GM18870 (cell line): ENCODE results near the gene MANBA.
A peak's percentile ranks its signal among the peaks of the same experiment; 100 is the strongest.
"Not testable (repeated sequence)": the region's sequence is repeated elsewhere in the genome, so short reads cannot be mapped to it uniquely, and the experiment has no call there.

Experiments used
- ATAC-seq: cut with Tn5 transposase; IDR thresholded peaks from one replicate; pipeline ENCODE4 v1.9.1; 2021; ENCODE audit warnings: moderate library complexity; ENCODE audit not compliant: unreplicated experiment

MANBA gene

DNA sequence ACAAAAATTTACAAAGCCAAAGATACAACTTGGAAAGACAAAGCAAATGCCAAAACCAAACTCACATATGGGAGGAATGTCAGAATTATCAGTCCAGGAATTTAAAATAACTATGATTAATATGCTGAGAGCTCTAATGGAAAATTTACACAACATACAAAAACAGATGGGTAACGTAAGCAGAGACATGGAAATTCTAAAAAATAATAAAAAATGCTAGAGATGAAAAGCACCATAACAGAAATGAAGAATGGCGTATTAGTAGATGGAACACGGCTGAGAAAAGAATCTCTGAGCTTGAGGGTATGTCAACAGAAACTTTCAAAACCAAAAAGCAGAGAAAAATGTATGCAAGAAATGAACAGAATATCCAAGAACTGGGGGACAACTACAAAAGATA is 4.1 kb upstream of the MANBA start:
- ATAC-seq = no peak

DNA sequence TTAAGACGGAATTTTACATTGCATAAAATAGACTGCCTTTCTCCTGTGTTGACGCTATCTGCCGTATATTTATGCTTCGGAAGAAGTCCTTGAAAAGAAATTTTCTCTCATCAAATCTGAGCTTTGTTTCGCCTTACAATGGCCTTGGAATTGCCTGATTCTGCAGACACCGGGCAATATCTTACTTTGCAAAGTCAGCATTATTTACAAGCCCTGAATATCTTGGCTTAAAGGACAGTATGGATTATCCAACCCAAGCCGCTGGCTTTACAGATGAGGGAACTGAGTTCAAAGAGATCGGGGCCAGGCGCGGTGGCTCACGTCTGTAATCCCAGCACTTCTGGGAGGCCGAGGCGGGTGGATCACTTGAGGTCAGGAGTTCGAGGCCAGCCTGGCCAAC is 1.1 kb upstream of the MANBA start:
- ATAC-seq = no peak

DNA sequence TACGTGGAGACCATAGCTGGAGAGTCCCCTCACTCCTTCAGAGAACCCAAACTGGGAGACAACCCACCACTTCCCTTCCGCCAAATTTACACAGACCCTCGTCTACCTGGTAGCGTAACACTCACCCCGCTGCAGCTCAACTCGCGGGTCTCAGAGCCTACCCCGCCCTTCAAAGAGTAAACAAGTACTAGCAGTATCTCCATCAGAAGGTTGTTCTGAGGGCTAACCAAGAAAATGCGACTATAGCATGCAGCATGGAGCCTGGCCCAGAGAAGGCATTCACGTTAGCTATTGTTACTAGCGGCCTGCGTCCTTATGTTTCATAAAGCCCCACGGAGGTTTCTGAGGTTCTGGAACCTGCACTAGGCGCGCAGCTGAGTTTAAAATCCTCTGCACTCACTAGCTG is 531 bp upstream of the MANBA start:
- ATAC-seq = peak; percentile 11

DNA sequence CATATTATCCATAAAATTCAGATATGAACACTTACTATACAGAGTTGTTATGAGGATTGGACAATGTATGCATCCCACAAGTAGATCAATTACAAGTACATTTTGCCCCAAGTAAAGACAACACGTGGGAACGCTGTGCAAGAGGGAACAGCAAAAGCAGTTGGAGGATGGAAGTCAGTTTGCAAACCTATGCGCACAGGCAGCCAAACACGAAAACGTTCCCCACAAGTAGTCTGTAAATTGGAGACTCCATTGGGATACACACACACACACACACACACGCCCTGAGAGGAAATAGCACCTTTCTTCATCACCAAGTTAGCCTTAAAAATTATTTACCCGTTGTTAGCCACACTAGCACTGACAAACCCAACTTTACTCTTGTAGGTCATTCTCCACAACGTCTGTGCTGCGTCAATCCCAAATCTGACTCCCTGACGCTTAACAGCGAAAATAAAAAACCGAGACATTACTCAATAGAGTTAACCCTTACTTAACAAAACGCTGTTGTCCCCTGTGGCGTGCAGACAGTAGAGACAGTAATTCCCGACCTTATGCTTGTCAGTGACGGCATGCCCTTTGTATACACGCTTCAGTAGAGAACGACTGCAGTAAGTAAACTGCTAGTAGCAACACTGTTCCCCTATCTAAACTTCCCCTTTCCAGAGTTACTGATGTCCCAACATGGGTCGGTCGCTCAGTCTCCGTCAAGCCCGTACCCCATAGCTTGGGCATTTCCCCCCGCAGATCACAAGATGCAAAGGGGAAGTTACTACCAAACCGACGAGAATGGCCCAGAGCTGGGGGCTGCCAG is 730 bp downstream of the MANBA start:
- peak; percentile 64 for ATAC-seq

DNA sequence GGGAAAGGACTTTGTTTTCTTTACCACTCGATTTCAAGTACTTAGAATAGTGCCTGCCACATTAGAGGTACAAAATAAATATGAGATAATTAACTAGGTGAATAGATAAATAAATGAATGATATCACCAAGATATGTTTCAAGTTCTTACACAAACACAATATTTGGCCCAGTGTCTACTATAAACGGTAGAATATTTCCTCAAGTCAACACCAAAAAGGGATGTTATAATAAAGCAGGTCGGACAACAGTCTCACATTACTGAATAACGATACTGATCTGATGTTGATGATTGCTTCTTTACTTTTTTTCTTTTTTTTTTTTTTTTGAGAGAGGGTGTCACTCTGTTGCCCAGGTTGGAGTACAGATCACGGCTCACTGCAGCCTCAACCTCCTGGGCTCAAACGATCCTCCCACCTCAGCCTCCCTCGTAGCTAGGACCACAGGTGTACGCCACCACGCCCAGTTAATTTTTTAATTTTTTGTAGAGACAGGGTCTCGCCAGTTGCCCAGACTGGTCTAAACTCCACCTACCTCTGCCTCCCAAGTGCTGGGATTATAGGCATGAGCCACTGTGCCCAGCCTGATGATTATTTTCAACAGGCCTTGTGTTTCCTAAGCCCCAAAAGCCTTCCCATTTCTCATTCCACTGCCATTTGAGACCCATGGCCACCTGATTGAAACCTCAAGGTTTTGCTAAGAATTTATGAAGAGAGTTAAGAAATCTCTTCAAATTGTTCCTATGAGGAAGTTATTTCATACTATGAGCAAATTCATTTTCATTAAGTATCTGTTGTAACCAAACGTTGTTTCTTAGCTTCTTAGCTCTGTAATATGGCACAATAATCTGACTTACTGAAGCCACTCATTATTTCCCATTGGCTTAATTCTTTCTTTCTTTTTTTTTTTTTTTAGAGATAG is 2.3 kb downstream of the MANBA start:
- ATAC-seq = no peak

DNA sequence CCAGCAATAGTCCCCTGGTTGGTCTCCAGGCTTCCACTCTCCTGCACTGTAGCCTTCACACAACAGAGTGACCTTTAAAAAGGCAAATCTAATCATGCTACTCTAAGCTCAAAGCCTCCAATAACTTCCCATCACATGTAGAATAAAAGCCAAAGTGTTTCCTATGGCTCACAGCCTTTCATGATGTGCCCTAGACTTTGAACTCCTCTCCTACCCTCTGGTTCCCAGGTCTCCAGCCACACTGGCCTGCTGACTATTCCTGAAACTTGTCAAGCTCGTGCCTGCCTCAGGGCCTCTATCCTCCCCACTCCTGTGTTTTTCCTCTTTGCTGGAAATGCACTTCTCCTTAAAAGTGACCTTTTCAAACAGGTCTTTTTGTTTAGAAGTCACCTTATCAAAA is 3.1 kb downstream of the MANBA start:
- no peak for ATAC-seq

DNA sequence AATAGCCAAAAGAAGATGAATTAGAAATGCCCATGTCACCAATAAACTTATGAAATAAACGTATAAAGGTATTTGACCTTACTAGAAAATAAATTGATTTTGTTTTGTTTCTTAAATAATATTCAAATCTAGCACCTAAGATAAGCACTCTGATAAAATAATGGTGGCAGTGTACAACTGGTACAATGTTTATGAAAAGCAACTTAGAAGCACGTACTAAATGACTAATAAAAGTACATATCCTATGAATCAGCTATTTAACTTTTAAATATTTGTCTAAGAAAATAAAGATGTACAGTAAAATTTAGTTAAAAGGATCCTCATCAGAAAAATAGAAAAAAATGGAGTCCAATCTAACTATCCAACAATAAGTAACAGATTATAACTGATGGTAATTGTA is 6.7 kb downstream of the MANBA start:
- ATAC-seq = no peak

DNA sequence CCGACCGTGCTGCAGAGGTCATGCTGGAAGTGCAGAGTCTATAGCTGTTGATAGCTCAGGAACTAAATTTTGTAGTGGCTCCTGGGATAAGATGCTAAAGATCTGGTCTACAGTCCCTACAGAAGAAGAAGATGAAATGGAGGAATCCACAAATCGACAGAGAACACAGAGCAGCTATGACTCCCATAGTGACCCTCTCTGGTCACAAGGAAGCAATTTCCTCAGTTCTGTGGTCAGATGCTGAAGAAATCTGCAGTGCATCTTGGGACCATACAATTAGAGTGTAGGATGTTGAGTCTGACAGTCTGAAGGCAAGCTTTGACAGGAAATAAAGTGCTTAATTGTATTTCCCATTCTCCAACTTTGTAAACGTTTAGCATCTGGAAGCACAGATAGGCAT is 8.8 kb downstream of the MANBA start:
- no peak for ATAC-seq

DNA sequence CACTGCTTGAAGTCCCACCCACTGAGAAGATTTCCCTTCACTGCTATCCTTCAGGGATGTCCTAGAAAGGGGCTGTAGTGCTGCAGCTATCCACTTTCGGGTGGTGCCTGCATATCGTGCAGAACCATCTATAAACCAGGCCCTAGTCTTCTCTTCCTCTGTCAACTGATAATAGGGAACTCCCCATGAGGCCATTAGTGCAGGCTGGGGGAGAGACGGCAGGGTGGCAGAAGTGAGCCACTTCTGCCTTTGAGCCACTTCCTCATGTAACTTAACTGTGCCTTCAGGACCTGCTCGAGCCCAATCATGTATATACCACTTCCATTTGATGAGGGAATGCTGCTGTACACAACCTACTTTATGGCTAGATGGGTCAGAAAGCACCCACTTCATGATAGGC is 17.4 kb downstream of the MANBA start:
- ATAC-seq = peak; percentile 91

DNA sequence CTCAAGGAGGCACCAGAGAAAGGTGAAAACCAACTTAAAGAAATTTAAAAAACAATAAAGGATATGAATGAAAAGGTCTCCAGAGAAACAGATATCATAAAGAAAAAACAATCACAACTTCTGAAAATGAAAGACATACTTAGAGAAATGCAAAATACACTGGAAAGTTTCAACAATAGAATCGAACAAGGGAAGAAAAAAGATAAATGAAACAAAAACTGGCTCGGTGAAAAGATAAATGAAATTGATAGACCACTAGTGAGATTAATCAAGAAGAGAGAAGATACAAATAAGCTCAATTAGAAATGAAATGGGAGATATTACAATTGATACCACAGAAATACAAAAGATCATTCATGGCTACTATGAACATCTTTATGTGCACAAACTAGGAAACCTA is 22.0 kb downstream of the MANBA start:
- ATAC-seq = not testable (repeated sequence)

DNA sequence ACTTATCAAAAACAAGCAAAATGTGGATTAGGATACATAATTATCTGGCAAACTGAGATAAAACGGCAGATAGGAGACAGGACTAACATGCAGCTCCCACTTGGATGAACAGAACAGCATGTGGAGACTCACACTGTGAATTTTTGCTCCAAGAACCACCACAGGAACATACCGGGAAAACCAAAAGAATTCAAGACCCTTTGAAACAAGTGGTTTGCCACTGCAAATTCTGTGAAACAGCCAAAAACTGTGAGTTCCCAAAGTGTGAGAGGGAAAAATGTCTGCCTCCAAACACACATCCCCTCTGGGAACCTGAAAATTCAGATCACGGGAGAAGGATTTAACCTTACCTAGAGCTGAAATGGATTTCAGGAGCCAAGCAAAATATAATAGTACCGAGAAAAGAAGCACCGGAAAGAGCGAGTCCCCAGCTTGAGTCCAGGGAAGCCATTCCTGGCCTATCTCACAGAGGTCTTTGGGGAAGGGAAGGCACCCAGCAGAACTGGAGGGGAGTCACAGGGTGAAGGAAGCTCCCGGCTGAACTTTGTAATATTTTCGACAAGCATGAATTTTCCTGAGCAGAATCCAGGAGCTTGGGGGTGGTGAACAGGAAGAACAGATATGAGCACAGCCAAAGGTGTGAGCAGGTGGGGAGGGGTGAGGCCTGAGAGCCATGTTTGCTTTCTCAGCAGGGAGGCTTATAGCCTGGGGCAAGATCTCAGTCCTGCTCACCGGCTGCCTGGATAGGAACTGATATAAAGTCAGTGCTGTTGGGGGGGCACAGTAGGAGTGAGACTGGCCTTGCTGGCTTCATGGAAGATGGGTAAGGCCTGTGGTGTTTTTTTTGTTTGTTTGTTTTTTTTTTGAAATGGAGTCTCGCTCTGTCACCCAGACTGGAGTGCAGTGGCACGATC is 23.9 kb downstream of the MANBA start:
- no peak for ATAC-seq

DNA sequence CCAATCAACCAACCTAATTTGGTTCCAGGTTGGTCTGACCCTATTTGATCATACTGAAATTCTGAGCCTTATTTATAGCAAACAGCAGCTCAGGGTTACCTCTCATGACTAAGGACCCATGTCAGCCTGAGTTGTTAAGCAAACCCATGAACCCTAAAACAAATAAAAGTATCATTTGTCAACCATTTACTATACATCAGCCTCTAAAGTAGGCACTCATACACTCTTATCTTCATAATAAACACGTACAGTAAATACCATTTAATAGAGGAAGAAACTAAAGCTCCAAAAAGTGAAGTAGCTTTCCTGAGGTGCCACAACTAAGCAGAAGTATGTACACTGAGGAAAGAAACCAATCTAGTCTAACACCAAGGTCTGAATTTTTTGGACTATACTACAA is 25.2 kb downstream of the MANBA start:
- no peak for ATAC-seq

DNA sequence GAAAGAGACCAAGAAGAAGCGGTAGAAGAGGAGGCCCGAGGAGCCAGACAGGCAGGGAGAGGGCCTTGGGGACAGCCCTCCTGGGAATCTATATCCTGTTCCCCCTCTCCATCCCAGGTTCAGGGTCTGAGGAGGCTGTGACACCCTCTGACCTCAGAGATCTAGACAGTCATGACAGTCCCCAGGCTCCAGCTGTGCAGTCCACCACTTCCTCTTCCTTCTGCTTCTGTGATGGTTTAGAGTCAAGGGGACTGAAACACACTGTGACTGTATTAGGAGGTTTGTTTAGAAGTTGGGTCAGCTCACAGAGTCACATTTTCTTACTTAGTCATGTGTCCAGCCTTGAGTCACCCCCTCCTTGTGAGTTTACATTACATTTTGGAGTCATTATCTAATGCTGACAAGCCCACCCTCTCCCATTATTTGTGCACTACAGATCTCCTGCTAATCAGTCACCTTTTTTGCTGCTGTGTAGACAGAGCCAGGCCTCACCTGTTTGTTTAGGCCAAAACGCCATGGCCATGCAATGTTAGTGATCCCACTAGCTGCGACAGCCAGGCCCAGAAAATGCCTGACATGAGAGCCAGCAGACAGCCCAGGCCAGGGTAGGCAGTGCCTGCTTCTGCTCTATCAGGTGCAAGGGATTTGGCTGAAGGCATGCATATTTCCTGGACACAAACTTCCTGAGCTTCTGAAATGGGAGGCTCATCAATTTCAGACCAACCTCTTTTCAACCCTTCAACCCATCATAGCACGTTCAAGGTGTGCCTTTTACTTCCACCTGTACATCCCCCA is 26.0 kb downstream of the MANBA start:
- ATAC-seq = peak; percentile 98

DNA sequence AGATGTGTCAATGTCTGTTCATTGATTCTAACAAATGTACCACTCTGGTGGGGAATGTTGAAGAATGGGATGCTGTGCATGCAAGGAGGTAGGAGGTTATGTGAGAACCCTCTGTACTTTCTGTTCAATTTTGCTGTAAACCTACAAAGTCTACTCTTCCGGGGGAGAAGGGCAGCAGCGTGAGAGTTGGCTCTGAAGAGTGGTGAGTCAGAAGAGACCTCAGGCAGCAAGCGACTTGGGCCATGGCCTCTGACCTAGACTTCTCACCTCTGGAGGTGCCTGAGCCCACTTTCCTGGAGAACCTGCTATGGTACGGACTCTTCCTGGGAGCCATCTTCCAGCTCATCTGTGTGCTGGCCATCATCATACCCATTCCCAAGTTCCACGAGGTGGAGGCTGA is 26.7 kb downstream of the MANBA start:
- ATAC-seq = peak; percentile 11

DNA sequence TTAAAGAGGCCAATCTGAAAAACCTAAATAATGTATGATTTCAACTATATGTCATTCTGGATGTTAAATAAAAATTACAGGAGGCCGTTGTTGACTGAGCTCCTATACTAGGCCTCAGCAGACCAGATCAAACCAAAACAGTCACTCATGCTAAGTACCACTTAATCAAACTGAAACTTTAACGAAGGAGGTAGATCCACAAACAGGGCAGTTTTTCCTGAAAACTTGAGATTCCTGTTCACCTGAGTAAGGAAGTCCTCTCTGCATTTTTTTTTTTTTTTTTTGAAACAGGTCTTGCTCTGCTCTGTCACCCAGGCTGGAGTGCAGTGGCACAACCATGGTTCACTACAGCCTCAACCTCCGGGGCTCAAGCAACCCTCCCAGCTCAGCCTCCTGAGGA is 27.7 kb downstream of the MANBA start:
- ATAC-seq = no peak

DNA sequence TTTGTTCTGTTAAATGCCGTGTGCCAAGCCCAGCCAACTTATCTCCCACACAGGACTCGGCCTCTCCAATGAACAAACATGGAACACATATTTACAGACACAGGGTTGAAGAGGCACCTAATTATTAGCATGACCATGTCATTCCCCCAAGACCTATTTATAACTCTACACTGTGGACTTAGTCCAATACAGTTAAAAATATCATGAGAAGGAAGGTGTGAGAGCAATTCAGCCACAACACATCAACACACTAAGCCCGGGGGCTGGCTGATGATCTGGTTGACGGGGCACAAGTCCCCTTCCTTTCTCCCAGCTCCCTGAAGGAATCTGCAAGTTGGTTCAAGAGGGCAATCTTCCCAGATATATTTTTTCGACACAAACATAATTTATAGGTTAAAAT is 28.1 kb downstream of the MANBA start:
- no peak for ATAC-seq

DNA sequence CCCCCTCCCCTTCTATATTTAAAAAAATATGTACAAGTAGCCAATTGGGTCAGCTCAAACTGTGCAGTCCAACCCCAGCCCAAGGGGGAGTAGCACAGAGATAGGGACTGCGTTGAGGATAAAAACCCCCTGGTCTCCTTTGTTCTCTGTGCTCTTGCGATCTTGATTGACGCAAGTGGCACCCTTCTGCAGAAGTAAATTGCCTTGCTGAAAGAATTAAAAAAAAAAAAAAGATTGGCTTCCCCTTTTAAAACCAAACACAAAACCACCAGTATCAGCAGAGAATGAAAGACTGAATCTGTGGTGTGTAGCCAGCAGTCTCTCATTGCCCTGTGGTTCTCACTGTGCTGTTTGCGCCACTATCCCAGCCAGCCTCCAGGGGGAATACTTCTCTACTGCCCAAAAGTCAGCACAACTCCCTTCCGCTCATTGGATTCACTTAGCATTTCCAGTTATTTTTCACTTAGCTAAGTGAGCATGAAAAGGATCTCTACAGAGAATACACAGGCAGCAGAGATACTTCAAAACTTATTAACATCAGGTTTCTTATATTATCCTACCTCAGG is 29.7 kb downstream of the MANBA start:
- no peak for ATAC-seq

DNA sequence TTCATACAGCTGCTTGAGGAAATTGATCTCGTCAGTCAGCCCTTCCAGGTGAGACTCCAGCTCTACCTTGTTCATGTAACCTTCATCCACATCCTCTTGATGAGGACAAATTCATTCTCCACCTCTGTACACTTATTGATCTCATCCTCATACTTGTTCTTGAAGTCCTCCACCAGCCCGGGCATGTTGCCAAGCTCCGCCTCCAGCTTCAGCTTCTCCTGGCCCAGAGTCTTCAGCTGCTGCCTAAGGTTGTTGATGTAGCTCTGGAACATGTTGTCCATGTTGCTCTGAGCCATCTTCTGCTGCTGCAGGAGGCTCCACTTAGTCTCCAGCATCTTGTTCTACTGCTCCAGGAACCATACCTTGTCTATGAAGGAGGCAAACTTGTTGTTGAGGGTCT is 31.3 kb downstream of the MANBA start:
- not testable (repeated sequence) for ATAC-seq

DNA sequence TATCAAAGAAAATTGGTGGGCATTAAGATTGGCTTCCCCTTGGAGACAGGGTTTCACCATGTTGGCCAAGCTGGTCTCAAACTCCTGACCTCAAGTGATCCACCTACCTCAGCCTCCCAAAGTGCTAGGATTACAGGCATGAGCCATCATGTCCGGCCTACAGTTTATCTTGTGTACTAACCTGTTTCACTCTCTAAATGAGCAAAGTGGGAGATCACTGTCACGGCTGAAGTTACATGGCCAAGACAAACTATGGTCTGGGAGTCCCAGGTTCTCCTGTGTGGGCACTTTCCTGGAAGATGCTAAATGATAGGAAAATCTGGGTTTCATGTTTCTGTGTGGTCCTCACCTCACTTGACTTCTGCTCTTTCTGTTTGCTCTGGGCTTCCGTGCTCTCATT is 33.8 kb downstream of the MANBA start:
- ATAC-seq = not testable (repeated sequence)

DNA sequence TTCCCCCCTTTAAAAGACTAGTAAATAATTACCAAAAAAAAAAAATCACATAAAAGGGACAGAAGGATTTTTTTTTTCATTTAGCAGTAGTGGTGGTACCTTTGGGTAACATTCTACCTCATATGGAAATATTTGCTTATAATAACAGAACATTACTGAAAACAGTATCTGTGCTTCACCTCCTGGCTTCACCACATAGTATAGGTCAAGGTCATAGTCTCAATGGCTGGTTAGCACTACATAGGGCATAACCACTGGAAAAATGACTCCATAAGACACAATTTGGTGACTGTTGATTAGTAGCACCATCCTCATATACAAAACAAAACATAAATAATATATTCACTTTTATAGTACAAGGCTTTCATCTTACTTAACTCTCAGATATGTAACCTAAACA is 34.7 kb downstream of the MANBA start:
- no peak for ATAC-seq
